Mesenchymal stem cell (in vitro differentiated cells and primary cell): Measurements from ENCODE around the gene PKN3.
A peak's percentile ranks its signal among the peaks of the same experiment; 100 is the strongest.

Experiments used
- DNase-seq: peaks from one replicate; pipeline ENCODE4 v3.0.0-alpha.2; 2013
- H2AFZ ChIP-seq: one replicate; pipeline ENCODE4 v1.6.1; 2013; ENCODE audit warnings: low read depth, mild to moderate bottlenecking, control low read depth, inconsistent platforms, low read length, moderate library complexity
- H2AK5ac ChIP-seq: 2 replicates; pipeline ENCODE4 v1.6.1; 2013; ENCODE audit warnings: low read length, moderate library complexity, mild to moderate bottlenecking, inconsistent platforms; ENCODE audit not compliant: severe bottlenecking
- H2BK120ac ChIP-seq: one replicate; pipeline ENCODE4 v1.6.1; 2013; ENCODE audit warnings: low read depth, mild to moderate bottlenecking, inconsistent platforms, low read length, moderate library complexity
- H2BK12ac ChIP-seq, 2 experiments: one replicate each; pipeline ENCODE4 v1.6.1; 2013; ENCODE audit warnings: inconsistent platforms in 2 of 2, low read length in 2 of 2, mild to moderate bottlenecking in 2 of 2, moderate library complexity in 2 of 2, control low read depth in 1 of 2
- H2BK15ac ChIP-seq: one replicate; pipeline ENCODE4 v1.6.1; 2013; ENCODE audit warnings: mild to moderate bottlenecking, low read depth, inconsistent platforms; ENCODE audit not compliant: poor library complexity, severe bottlenecking
- H2BK5ac ChIP-seq: 2 replicates; pipeline ENCODE4 v1.6.1; 2013; ENCODE audit warnings: low read depth, mild to moderate bottlenecking, low read length, control low read depth, inconsistent platforms; ENCODE audit not compliant: poor library complexity, severe bottlenecking
- H3K14ac ChIP-seq, 2 experiments: one replicate each; pipeline ENCODE4 v1.6.1; 2013; ENCODE audit warnings: inconsistent platforms in 2 of 2, low read length in 2 of 2, control low read depth in 1 of 2, mild to moderate bottlenecking in 1 of 2, moderate library complexity in 1 of 2
- H3K18ac ChIP-seq, 2 experiments: one replicate each; pipeline ENCODE4 v1.6.1; 2013; ENCODE audit warnings: inconsistent platforms in 2 of 2, low read length in 2 of 2, control low read depth in 1 of 2, low read depth in 1 of 2, mild to moderate bottlenecking in 1 of 2
- H3K23ac ChIP-seq, 2 experiments: one replicate each; pipeline ENCODE4 v1.6.1; 2013; ENCODE audit warnings: inconsistent platforms in 2 of 2, low read length in 2 of 2, mild to moderate bottlenecking in 2 of 2, moderate library complexity in 2 of 2, control low read depth in 1 of 2
- H3K27ac ChIP-seq: 2 replicates; pipeline ENCODE4 v1.5.1; 2013; ENCODE audit warnings: mild to moderate bottlenecking, moderate library complexity, low read length, control low read depth, inconsistent platforms; ENCODE audit not compliant: poor library complexity, severe bottlenecking
- H3K27me3 ChIP-seq, 2 experiments: 2 replicates each; pipeline versions ENCODE4 v1.6.1 to v1.7.0; 2013; ENCODE audit warnings: low read length in 2 of 2, mild to moderate bottlenecking in 2 of 2, moderate library complexity in 2 of 2, control low read depth in 1 of 2, inconsistent platforms in 1 of 2; ENCODE audit not compliant: control insufficient read depth in 1 of 2, insufficient read depth in 1 of 2
- H3K36me3 ChIP-seq, 2 experiments: 2 replicates each; pipeline versions ENCODE4 v1.6.1 to v1.7.0; 2013; ENCODE audit warnings: low read length in 2 of 2, control low read depth in 1 of 2, inconsistent platforms in 1 of 2, low read depth in 1 of 2, mild to moderate bottlenecking in 1 of 2; ENCODE audit not compliant: insufficient read depth in 2 of 2, control insufficient read depth in 1 of 2
- H3K4ac ChIP-seq, 2 experiments: one replicate each; pipeline ENCODE4 v1.6.1; 2013; ENCODE audit warnings: inconsistent platforms in 2 of 2, low read length in 2 of 2, mild to moderate bottlenecking in 2 of 2, moderate library complexity in 2 of 2, control low read depth in 1 of 2, low read depth in 1 of 2
- H3K4me1 ChIP-seq: 2 replicates; pipeline ENCODE4 v1.6.1; 2013; ENCODE audit warnings: low read depth, low read length, control low read depth; ENCODE audit not compliant: control insufficient read depth, insufficient read depth
- H3K4me2 ChIP-seq: 2 replicates; pipeline ENCODE4 v1.6.1; 2013; ENCODE audit warnings: low read length, mild to moderate bottlenecking, inconsistent platforms; ENCODE audit not compliant: poor library complexity, severe bottlenecking
- H3K4me3 ChIP-seq, 2 experiments: 2 replicates each; pipeline versions ENCODE4 v1.5.1 to v1.7.0; 2013; ENCODE audit warnings: low read length in 2 of 2, mild to moderate bottlenecking in 2 of 2, control low read depth in 1 of 2, low read depth in 1 of 2; ENCODE audit not compliant: insufficient read depth in 1 of 2
- H3K79me1 ChIP-seq: replicated peaks from 2 replicates; pipeline ENCODE4 v1.6.1; 2013; ENCODE audit warnings: mild to moderate bottlenecking, control low read depth, low read length, inconsistent platforms; ENCODE audit not compliant: poor library complexity, severe bottlenecking
- H3K9ac ChIP-seq: 2 replicates; pipeline ENCODE4 v1.7.0; 2013; ENCODE audit warnings: mild to moderate bottlenecking, low read length, moderate library complexity
- H3K9me3 ChIP-seq: 2 replicates; pipeline ENCODE4 v1.7.0; 2013; ENCODE audit warnings: mild to moderate bottlenecking, low read length; ENCODE audit not compliant: control insufficient read depth
- H4K8ac ChIP-seq: one replicate; pipeline ENCODE4 v1.6.1; 2013; ENCODE audit warnings: inconsistent platforms, mild to moderate bottlenecking, low read length, moderate library complexity
- H4K91ac ChIP-seq: one replicate; pipeline ENCODE4 v1.6.1; 2013; ENCODE audit warnings: mild to moderate bottlenecking, low read length, inconsistent platforms
- WGBS: methylation state at CpG from one replicate; pipeline ENCODE4 v1.1.7; 2013; ENCODE audit warnings: mixed read lengths; 5-methylcytosine and 5-hydroxymethylcytosine counted together

Gene PKN3

DNA sequence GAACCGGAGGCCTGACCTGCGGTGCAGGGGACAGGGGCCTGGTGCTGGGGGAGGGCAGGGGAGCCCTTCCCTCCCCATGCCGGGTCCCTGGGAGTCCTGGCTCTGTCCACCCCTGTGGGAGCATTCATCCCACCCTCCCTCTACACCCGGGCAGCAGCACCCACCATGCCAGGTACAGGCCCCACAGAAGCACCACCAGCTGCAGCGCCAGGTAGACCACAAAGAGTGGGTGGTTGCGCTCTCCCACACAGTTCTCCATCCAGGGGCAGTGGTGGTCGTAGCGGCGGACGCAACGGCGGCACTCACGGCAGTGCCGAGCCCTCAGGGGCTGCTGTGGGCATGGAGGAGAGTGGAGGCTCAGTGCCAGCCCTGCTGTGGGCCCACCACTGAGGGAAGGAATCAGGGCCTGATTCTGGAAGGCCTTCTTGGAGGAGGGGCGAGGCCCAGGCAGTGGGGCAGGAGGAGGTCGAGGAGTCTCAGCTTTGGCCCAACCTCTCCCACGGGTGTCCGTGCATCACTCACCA is 19.2 kb downstream of the PKN3 start:
- no peak for DNase-seq
- Histone ChIP-seq H4K91ac (no peak overlapping the region), H2BK12ac (no peak overlapping the region), H3K14ac (no peak overlapping the region), H3K79me1 (no peaks in the 10 kb centered on the region), H3K4me3 (no peak overlapping the region), H3K4me2 (no peak overlapping the region), H3K9ac (no peak overlapping the region), H3K9me3 (no peaks in the 10 kb centered on the region), H3K36me3 (peaks cover 5 to 30% of the 10 kb centered on the region in 2 experiments), H3K4me1 (peaks cover 22% of the 10 kb centered on the region), H3K4ac (no peak overlapping the region), H3K27me3 (no peaks in the 10 kb centered on the region), H3K27ac (no peak overlapping the region), H2AK5ac (no peak overlapping the region), H2BK5ac (no peak overlapping the region), H2BK15ac (no peak overlapping the region), H3K18ac (no peak overlapping the region), H4K8ac (no peak overlapping the region), H2BK120ac (no peak overlapping the region), H2AFZ (no peak overlapping the region), H3K23ac (no peak overlapping the region)
- 98% methylated on average over 15 of the region's 18 CpGs for WGBS

DNA sequence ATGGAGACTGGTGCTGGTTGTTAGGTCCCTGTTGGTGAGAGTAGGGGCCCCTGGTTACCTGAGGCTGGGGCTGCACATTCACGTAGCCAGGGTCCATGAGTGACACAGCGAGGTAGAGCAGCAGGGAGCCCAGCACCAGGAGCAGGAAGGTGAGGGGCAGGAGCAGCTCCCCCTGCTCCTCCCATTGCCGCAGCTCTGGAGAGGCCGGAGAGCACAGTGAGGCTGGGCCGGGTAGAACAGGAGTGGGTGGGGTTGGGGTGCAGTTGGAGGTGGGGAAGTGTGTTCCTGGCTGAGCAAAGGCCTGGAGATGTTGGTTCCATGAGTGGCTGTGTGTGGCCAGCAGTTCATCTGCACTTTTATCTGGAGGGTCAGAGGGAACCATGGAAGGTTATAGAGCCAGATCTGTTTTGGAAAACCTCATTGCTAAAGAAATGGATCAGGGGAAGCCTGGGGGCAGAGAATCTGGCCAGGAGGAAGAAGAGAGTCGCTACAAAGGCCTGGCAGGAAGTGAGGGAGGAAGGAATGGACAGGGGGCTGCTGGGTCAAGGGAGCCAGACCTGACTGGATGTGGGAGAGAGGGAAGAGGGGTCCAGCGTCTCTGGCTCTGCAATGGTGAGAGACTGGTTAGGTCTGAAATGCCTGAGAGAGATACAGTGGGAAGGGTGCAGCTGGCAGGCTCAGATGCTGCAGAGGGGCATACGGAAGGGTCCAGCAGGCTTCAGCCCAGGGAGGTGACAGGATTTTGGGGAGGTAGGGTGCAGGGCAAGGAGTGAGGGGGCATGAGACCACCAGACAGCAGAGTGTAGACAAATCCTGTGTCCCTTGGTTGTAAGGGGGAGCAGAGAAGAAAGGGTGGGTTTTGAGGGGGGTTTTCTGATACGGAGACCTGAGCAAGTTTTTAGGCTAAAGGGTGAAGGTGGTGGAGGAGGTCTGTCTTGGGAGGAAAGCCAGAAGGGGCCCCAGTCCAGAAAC is 20.4 kb downstream of the PKN3 start:
- 83% methylated on average over 9 of the region's 9 CpGs for WGBS

DNA sequence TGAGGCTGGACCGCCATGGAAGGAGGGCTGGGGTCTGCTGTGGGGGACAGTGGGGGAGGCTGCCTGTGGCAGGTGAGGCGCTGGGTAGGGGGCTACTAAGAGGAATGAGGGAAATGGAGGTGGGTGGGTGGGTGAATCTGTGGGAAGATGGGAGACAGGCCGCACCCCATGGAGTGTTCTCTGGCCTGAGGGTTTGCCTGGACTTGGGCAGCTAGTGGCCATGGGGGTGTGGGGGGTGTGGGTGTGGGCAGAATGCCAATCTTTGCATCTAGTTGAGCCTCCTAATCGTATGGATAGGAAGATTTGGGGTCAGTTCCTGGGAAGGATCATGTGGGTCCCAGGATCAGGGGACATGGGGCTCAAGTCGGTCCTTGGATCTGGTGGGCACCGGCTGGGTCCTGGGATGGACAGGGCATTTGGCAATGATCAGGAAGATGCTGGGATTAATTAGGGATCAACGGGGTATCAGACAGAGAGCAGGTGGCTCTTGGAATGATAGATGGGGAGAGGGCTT is 21.1 kb downstream of the PKN3 start:
- peak overlapping the region; percentile 46 for H2AFZ ChIP-seq
- no peak overlapping the region for H4K91ac ChIP-seq
- no peaks in the 10 kb centered on the region for H3K27me3 ChIP-seq
- H3K9ac ChIP-seq = peak overlapping the region; percentile 87
- H3K4me1 ChIP-seq = peaks cover 25% of the 10 kb centered on the region
- H3K36me3 ChIP-seq = peaks cover 5 to 33% of the 10 kb centered on the region in 2 experiments
- H3K4me2 ChIP-seq = peak overlapping the region; percentile 79
- H2BK120ac ChIP-seq = no peak overlapping the region
- H3K14ac ChIP-seq = peak overlapping the region in 1 of 2 experiments; percentile 82
- H3K4ac ChIP-seq = peak overlapping the region in 1 of 2 experiments; percentile 67
- no peak overlapping the region for H2BK12ac ChIP-seq
- peak overlapping the region in 1 of 2 experiments; percentile 61 for H3K23ac ChIP-seq
- H3K4me3 ChIP-seq = peak overlapping the region; percentile 80 to 91
- peak overlapping the region in 1 of 2 experiments; percentile 90 for H3K18ac ChIP-seq
- H2BK5ac ChIP-seq = no peak overlapping the region
- peaks cover 2% of the 10 kb centered on the region for H3K79me1 ChIP-seq
- H3K27ac ChIP-seq = no peak overlapping the region
- WGBS = 46% methylated on average over 7 of the region's 7 CpGs
- no peak overlapping the region for H2AK5ac ChIP-seq
- peak overlapping the region; percentile 47 for H4K8ac ChIP-seq
- H2BK15ac ChIP-seq = no peak overlapping the region
- H3K9me3 ChIP-seq = no peaks in the 10 kb centered on the region
- DNase-seq = peak; percentile 10

More for the DNA sequence above, 20.4 kb downstream of the PKN3 start:
- Histone ChIP-seq H3K14ac (no peak overlapping the region), H3K79me1 (no peaks in the 10 kb centered on the region), H3K18ac (no peak overlapping the region), H4K91ac (no peak overlapping the region), H2AFZ (no peak overlapping the region), H3K4me2 (no peak overlapping the region), H2BK15ac (no peak overlapping the region), H4K8ac (no peak overlapping the region), H3K27me3 (no peaks in the 10 kb centered on the region), H2BK12ac (no peak overlapping the region), H3K27ac (no peak overlapping the region), H3K23ac (peak overlapping the region in 1 of 2 experiments; percentile 3), H2BK120ac (no peak overlapping the region), H3K9ac (no peak overlapping the region), H3K4me1 (peaks cover 22% of the 10 kb centered on the region), H3K36me3 (peaks cover 5 to 30% of the 10 kb centered on the region in 2 experiments), H3K4ac (no peak overlapping the region), H3K9me3 (no peaks in the 10 kb centered on the region), H3K4me3 (no peak overlapping the region), H2AK5ac (no peak overlapping the region), H2BK5ac (no peak overlapping the region)
- no peak for DNase-seq
